ENCODE results near the gene DOK5. TPM values are rescaled to one million over a fixed set of nuclear protein-coding genes. Genes with fewer than 3 reads are reported as not detected.

Gene DOK5
- total and polyA plus RNA-seq, 2 experiments from 2014 or later: 5.0 to 6.9 TPM

DNA sequence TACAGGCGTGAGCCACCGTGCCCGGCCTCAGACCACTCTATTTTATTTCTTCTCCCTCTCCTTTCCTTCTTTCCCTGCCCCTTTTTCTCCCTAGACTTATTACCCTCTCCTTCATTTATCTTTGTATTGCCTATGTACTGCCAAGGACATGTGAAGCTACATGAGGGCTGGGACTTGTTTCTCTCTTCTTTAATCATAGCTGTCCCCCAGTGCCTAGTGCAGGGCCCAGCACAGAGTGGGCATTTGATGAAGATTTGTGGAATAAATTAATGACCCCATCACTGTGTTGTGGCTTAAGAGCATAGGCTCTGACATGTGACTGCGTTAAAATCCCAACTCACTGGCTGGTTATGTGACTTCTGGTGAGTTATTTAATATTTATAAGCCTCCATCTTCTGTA, 6.0 kb downstream of the DOK5 start:
- Mint-ChIP-seq H3K27me3 (ENCODE audit: insufficient read depth, low read depth, poor library complexity) (peaks cover 17% of the 10 kb centered on the region), H3K36me3 (ENCODE audit: low read depth) (no peaks in the 10 kb centered on the region), H3K9me3 (no peaks in the 10 kb centered on the region), H3K27ac (no peak overlapping the region), H3K4me3 (no peak overlapping the region), H3K4me1 (peaks cover 29% of the 10 kb centered on the region)
- Histone ChIP-seq H3K27ac (ENCODE audit: low read depth) (no peak overlapping the region), H3F3A (replicated peaks; ENCODE audit: low read depth) (no peaks in the 10 kb centered on the region; the same call in 1 of the 2 replicates), H3K4me3 (no peak overlapping the region), H3K79me2 (replicated peaks; ENCODE audit: insufficient read depth) (peaks cover 7% of the 10 kb centered on the region), H3K4me1 (ENCODE audit: insufficient read depth) (peaks cover 21% of the 10 kb centered on the region), H2AFZ (no peak overlapping the region), H3K36me3 (ENCODE audit: insufficient read depth) (no peaks in the 10 kb centered on the region), H4K20me1 (replicated peaks; ENCODE audit: insufficient read depth) (no peaks in the 10 kb centered on the region), H3K9me2 (ENCODE audit: insufficient read depth) (no peaks in the 10 kb centered on the region), H3K4me2 (no peak overlapping the region), H3K27me3 (ENCODE audit: insufficient read depth) (peaks cover 22% of the 10 kb centered on the region)
- ATAC-seq (no peak), DNase-seq (ENCODE audit: low spot score) (no peak)
- TF ChIP-seq ZNF114 (CRISPR knock-in tag; IDR thresholded peaks at IDR 0.05) (no peak), ZNF331 (CRISPR knock-in tag; IDR thresholded peaks at IDR 0.05; ENCODE audit: low read depth) (no peak), JUNB (IDR thresholded peaks at IDR 0.05; ENCODE audit: unreplicated experiment) (no peak), NANOG (IDR thresholded peaks at IDR 0.05; ENCODE audit: borderline replicate concordance) (no peak), EZH2phosphoT487 (IDR thresholded peaks at IDR 0.05; ENCODE audit: unreplicated experiment) (no peak), EZH2 (IDR thresholded peaks at IDR 0.05; ENCODE audit: low read depth, unreplicated experiment) (no peak), CREB1 (CRISPR knock-in tag; IDR thresholded peaks at IDR 0.05; ENCODE audit: low read depth) (no peak), POLR2AphosphoS5 (IDR thresholded peaks at IDR 0.05; ENCODE audit: low read depth) (no peak), STAT1 (IDR thresholded peaks at IDR 0.05; ENCODE audit: unreplicated experiment) (no peak)
- TF ChIP-seq, protein P1, sequence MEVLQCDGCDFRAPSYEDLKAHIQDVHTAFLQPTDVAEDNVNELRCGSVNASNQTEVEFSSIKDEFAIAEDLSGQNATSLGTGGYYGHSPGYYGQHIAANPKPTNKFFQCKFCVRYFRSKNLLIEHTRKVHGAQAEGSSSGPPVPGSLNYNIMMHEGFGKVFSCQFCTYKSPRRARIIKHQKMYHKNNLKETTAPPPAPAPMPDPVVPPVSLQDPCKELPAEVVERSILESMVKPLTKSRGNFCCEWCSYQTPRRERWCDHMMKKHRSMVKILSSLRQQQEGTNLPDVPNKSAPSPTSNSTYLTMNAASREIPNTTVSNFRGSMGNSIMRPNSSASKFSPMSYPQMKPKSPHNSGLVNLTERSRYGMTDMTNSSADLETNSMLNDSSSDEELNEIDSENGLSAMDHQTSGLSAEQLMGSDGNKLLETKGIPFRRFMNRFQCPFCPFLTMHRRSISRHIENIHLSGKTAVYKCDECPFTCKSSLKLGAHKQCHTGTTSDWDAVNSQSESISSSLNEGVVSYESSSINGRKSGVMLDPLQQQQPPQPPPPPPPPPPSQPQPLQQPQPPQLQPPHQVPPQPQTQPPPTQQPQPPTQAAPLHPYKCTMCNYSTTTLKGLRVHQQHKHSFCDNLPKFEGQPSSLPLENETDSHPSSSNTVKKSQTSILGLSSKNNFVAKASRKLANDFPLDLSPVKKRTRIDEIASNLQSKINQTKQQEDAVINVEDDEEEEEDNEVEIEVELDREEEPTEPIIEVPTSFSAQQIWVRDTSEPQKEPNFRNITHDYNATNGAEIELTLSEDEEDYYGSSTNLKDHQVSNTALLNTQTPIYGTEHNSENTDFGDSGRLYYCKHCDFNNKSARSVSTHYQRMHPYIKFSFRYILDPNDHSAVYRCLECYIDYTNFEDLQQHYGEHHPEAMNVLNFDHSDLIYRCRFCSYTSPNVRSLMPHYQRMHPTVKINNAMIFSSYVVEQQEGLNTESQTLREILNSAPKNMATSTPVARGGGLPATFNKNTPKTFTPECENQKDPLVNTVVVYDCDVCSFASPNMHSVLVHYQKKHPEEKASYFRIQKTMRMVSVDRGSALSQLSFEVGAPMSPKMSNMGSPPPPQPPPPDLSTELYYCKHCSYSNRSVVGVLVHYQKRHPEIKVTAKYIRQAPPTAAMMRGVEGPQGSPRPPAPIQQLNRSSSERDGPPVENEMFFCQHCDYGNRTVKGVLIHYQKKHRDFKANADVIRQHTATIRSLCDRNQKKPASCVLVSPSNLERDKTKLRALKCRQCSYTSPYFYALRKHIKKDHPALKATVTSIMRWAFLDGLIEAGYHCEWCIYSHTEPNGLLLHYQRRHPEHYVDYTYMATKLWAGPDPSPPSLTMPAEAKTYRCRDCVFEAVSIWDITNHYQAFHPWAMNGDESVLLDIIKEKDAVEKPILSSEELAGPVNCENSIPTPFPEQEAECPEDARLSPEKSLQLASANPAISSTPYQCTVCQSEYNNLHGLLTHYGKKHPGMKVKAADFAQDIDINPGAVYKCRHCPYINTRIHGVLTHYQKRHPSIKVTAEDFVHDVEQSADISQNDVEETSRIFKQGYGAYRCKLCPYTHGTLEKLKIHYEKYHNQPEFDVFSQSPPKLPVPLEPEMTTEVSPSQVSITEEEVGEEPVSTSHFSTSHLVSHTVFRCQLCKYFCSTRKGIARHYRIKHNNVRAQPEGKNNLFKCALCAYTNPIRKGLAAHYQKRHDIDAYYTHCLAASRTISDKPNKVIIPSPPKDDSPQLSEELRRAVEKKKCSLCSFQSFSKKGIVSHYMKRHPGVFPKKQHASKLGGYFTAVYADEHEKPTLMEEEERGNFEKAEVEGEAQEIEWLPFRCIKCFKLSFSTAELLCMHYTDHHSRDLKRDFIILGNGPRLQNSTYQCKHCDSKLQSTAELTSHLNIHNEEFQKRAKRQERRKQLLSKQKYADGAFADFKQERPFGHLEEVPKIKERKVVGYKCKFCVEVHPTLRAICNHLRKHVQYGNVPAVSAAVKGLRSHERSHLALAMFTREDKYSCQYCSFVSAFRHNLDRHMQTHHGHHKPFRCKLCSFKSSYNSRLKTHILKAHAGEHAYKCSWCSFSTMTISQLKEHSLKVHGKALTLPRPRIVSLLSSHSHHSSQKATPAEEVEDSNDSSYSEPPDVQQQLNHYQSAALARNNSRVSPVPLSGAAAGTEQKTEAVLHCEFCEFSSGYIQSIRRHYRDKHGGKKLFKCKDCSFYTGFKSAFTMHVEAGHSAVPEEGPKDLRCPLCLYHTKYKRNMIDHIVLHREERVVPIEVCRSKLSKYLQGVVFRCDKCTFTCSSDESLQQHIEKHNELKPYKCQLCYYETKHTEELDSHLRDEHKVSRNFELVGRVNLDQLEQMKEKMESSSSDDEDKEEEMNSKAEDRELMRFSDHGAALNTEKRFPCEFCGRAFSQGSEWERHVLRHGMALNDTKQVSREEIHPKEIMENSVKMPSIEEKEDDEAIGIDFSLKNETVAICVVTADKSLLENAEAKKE (CRISPR knock-in tag; IDR thresholded peaks at IDR 0.05): no peak
- TF ChIP-seq, protein P2, sequence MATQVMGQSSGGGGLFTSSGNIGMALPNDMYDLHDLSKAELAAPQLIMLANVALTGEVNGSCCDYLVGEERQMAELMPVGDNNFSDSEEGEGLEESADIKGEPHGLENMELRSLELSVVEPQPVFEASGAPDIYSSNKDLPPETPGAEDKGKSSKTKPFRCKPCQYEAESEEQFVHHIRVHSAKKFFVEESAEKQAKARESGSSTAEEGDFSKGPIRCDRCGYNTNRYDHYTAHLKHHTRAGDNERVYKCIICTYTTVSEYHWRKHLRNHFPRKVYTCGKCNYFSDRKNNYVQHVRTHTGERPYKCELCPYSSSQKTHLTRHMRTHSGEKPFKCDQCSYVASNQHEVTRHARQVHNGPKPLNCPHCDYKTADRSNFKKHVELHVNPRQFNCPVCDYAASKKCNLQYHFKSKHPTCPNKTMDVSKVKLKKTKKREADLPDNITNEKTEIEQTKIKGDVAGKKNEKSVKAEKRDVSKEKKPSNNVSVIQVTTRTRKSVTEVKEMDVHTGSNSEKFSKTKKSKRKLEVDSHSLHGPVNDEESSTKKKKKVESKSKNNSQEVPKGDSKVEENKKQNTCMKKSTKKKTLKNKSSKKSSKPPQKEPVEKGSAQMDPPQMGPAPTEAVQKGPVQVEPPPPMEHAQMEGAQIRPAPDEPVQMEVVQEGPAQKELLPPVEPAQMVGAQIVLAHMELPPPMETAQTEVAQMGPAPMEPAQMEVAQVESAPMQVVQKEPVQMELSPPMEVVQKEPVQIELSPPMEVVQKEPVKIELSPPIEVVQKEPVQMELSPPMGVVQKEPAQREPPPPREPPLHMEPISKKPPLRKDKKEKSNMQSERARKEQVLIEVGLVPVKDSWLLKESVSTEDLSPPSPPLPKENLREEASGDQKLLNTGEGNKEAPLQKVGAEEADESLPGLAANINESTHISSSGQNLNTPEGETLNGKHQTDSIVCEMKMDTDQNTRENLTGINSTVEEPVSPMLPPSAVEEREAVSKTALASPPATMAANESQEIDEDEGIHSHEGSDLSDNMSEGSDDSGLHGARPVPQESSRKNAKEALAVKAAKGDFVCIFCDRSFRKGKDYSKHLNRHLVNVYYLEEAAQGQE (IDR thresholded peaks at IDR 0.05; ENCODE audit: unreplicated experiment): no peak
- TF ChIP-seq, protein P3, sequence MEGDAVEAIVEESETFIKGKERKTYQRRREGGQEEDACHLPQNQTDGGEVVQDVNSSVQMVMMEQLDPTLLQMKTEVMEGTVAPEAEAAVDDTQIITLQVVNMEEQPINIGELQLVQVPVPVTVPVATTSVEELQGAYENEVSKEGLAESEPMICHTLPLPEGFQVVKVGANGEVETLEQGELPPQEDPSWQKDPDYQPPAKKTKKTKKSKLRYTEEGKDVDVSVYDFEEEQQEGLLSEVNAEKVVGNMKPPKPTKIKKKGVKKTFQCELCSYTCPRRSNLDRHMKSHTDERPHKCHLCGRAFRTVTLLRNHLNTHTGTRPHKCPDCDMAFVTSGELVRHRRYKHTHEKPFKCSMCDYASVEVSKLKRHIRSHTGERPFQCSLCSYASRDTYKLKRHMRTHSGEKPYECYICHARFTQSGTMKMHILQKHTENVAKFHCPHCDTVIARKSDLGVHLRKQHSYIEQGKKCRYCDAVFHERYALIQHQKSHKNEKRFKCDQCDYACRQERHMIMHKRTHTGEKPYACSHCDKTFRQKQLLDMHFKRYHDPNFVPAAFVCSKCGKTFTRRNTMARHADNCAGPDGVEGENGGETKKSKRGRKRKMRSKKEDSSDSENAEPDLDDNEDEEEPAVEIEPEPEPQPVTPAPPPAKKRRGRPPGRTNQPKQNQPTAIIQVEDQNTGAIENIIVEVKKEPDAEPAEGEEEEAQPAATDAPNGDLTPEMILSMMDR (conservative IDR thresholded peaks at IDR 0.05; ENCODE audit: low read depth in 2 of 2): no peak
- TF ChIP-seq, protein P4, sequence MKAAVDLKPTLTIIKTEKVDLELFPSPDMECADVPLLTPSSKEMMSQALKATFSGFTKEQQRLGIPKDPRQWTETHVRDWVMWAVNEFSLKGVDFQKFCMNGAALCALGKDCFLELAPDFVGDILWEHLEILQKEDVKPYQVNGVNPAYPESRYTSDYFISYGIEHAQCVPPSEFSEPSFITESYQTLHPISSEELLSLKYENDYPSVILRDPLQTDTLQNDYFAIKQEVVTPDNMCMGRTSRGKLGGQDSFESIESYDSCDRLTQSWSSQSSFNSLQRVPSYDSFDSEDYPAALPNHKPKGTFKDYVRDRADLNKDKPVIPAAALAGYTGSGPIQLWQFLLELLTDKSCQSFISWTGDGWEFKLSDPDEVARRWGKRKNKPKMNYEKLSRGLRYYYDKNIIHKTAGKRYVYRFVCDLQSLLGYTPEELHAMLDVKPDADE (IDR thresholded peaks at IDR 0.05): no peak

All from GM23338 (cell line).